Measurements from ENCODE around the gene SMARCB1. TPM values are rescaled to one million over a fixed set of nuclear protein-coding genes. Genes with fewer than 3 reads are reported as not detected.

The SMARCB1 gene
- total RNA-seq, 1 experiment from 2014 or later, result 88.2 TPM

DNA sequence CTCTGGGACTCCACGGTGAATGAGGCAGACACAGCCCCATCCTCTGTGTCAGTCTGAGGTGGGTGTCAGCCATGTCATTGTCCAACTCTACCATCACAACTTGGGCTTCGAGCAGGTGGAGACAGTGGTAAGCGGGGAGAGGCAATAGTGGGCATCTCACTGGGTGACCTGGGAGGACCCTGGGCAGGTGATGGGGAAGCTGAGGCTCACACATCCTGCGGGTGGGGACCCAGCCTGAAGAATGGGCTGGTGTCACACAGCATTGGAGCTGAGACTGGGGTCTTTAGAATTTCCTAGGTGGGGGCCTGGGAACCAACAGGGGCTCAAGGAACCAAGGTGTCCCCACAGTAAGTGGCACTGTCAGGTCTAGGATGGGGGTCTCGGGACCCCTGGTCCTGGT, 7.0 kb upstream of the SMARCB1 start:
- Mint-ChIP-seq H3K36me3 (ENCODE audit: insufficient read depth, unreplicated experiment) (peaks cover 4% of the 10 kb centered on the region), H3K27me3 (ENCODE audit: unreplicated experiment) (peaks cover 4% of the 10 kb centered on the region), H3K4me1 (ENCODE audit: low read depth, unreplicated experiment) (peaks cover 30% of the 10 kb centered on the region), H3K27ac (ENCODE audit: unreplicated experiment) (no peak overlapping the region), H3K4me3 (ENCODE audit: low read depth, unreplicated experiment) (no peak overlapping the region), H3K9me3 (ENCODE audit: low read depth, unreplicated experiment) (no peaks in the 10 kb centered on the region)
- no TSS peak for BruUV-seq (replicated peaks)
- CTCF ChIA-PET, result no interaction called here
- TF ChIP-seq, protein P1, sequence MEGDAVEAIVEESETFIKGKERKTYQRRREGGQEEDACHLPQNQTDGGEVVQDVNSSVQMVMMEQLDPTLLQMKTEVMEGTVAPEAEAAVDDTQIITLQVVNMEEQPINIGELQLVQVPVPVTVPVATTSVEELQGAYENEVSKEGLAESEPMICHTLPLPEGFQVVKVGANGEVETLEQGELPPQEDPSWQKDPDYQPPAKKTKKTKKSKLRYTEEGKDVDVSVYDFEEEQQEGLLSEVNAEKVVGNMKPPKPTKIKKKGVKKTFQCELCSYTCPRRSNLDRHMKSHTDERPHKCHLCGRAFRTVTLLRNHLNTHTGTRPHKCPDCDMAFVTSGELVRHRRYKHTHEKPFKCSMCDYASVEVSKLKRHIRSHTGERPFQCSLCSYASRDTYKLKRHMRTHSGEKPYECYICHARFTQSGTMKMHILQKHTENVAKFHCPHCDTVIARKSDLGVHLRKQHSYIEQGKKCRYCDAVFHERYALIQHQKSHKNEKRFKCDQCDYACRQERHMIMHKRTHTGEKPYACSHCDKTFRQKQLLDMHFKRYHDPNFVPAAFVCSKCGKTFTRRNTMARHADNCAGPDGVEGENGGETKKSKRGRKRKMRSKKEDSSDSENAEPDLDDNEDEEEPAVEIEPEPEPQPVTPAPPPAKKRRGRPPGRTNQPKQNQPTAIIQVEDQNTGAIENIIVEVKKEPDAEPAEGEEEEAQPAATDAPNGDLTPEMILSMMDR (IDR thresholded peaks at IDR 0.05; ENCODE audit: unreplicated experiment), result no peak
- intact Hi-C loops (cut with micrococcal nuclease; ENCODE audit: unreplicated experiment), result loop anchor here (10.0 kb wide), 1 partner anchor 55 kb away; the partner anchor contains the start of gene DERL3
- DNase-seq, result no peak

DNA sequence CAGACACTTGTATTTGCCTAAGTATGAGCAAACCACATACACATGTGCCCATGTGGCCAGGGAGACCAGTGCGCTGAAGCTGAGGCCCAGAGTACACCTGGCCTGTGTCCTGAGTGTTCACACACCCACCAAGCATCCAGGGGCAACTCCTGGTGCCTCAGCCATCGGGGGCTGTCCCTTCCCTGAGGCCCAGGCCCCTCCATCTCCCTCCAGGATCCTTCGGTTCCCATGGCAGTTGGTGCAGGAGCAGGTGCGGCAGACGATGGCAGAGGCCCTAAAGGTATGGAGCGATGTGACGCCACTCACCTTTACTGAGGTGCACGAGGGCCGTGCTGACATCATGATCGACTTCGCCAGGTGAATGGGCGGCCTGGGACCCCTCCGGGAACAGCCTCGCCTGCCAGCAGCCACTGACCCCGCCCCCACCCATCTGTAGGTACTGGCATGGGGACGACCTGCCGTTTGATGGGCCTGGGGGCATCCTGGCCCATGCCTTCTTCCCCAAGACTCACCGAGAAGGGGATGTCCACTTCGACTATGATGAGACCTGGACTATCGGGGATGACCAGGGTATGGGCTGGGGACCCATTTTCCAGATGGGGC, 6.5 kb upstream of the SMARCB1 start:
- Mint-ChIP-seq H3K9me3 (ENCODE audit: low read depth, unreplicated experiment) (no peaks in the 10 kb centered on the region), H3K4me1 (ENCODE audit: low read depth, unreplicated experiment) (peaks cover 29% of the 10 kb centered on the region)

DNA sequence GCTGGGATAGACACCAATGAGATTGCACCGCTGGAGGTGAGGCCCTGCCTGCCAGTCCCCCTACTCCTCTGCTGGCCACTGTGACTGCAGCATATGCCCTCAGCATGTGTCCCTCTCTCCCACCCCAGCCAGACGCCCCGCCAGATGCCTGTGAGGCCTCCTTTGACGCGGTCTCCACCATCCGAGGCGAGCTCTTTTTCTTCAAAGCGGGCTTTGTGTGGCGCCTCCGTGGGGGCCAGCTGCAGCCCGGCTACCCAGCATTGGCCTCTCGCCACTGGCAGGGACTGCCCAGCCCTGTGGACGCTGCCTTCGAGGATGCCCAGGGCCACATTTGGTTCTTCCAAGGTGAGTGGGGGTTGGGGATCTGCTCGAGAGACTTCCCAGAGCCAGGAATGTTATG, 5.7 kb upstream of the SMARCB1 start:
- no peak for DNase-seq
- intact Hi-C loops (cut with micrococcal nuclease; ENCODE audit: unreplicated experiment), result loop anchor here (10.0 kb wide), 1 partner anchor 54 kb away; the partner anchor contains the start of gene DERL3
- CTCF ChIA-PET, result interaction anchor here (0.6 kb wide), 1 partner anchor 915 kb away, joined by 5 read pairs; no protein-coding TSS in a partner anchor
- TF ChIP-seq, protein P1 (IDR thresholded peaks at IDR 0.05; ENCODE audit: unreplicated experiment), result no peak
- no TSS peak for BruUV-seq (replicated peaks)
- Mint-ChIP-seq H3K4me1 (ENCODE audit: low read depth, unreplicated experiment) (peaks cover 29% of the 10 kb centered on the region), H3K36me3 (ENCODE audit: insufficient read depth, unreplicated experiment) (peaks cover 4% of the 10 kb centered on the region), H3K27me3 (ENCODE audit: unreplicated experiment) (no peaks in the 10 kb centered on the region), H3K9me3 (ENCODE audit: low read depth, unreplicated experiment) (no peaks in the 10 kb centered on the region), H3K4me3 (ENCODE audit: low read depth, unreplicated experiment) (no peak overlapping the region), H3K27ac (ENCODE audit: unreplicated experiment) (no peak overlapping the region)

More for the DNA sequence above, 6.5 kb upstream of the SMARCB1 start:
- no peak overlapping the region for H3K27ac Mint-ChIP-seq (ENCODE audit: unreplicated experiment)
- peaks cover 4% of the 10 kb centered on the region for H3K36me3 Mint-ChIP-seq (ENCODE audit: insufficient read depth, unreplicated experiment)
- no peak for DNase-seq
- TF ChIP-seq, protein P1 (IDR thresholded peaks at IDR 0.05; ENCODE audit: unreplicated experiment), result no peak
- intact Hi-C loops (cut with micrococcal nuclease; ENCODE audit: unreplicated experiment), result loop anchor here (10.0 kb wide), 1 partner anchor 55 kb away; the partner anchor contains the start of gene DERL3
- H3K4me3 Mint-ChIP-seq (ENCODE audit: low read depth, unreplicated experiment), result no peak overlapping the region
- BruUV-seq (replicated peaks), result no TSS peak
- H3K27me3 Mint-ChIP-seq (ENCODE audit: unreplicated experiment), result no peaks in the 10 kb centered on the region
- CTCF ChIA-PET, result no interaction called here

DNA sequence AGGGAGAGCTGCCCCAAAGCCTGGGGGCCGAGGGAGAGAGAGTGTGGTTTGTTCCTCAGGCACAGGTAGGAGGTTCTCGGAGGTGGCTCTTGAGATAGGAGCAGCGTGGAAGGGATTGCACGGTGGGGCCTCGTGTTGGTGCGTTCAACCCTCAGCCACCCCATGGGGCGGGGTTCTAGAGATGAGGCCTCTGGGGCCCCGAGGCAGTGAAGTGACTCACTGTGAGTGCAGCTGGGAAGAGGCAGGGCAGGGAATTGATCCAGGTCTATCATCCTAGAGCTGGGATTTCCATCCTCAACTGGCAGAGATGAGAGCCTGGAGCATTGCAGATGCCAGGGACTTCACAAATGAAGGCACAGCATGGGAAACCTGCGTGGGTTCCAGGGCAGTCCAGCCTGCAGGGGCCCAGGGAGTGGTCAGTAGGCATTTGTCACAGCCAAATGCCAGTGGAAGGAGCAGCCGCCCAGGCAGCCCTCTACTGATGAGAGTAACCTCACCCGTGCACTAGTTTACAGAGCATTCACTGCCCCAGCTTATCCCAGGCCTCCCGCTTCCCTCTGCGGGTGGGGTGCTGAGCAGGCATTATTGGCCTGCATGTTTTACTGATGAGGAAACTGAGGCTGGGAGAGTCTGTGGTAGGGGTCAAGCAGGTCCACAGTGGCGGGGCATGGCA, 5.1 kb upstream of the SMARCB1 start:
- no peaks in the 10 kb centered on the region for H3K27me3 Mint-ChIP-seq (ENCODE audit: unreplicated experiment)
- peak; percentile 34 for DNase-seq
- intact Hi-C loops (cut with micrococcal nuclease; ENCODE audit: unreplicated experiment), result loop anchor here (10.0 kb wide), 1 partner anchor 53 kb away; the partner anchor contains the start of gene DERL3
- H3K27ac Mint-ChIP-seq (ENCODE audit: unreplicated experiment), result no peak overlapping the region
- no peaks in the 10 kb centered on the region for H3K9me3 Mint-ChIP-seq (ENCODE audit: low read depth, unreplicated experiment)
- no TSS peak for BruUV-seq (replicated peaks)
- TF ChIP-seq, protein P1 (IDR thresholded peaks at IDR 0.05; ENCODE audit: unreplicated experiment), result no peak
- H3K4me1 Mint-ChIP-seq (ENCODE audit: low read depth, unreplicated experiment), result peaks cover 29% of the 10 kb centered on the region
- H3K4me3 Mint-ChIP-seq (ENCODE audit: low read depth, unreplicated experiment), result no peak overlapping the region
- peaks cover 7% of the 10 kb centered on the region for H3K36me3 Mint-ChIP-seq (ENCODE audit: insufficient read depth, unreplicated experiment)
- CTCF ChIA-PET, result interaction anchor here (0.6 to 0.8 kb wide), 3 partner anchors 11 to 915 kb away, joined by 3 to 5 read pairs (median 4); partner anchors contain the start of gene SLC2A11
